ENCODE data around the gene ATP13A3.

GRCh38 chr3:194354315-194354714 is 132.5 kb downstream of the ATP13A3 start:
- TF ChIP-seq, protein P1, sequence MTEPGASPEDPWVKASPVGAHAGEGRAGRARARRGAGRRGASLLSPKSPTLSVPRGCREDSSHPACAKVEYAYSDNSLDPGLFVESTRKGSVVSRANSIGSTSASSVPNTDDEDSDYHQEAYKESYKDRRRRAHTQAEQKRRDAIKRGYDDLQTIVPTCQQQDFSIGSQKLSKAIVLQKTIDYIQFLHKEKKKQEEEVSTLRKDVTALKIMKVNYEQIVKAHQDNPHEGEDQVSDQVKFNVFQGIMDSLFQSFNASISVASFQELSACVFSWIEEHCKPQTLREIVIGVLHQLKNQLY (CRISPR knock-in tag; IDR thresholded peaks at IDR 0.05) = no peak
- TF ChIP-seq, protein P2, sequence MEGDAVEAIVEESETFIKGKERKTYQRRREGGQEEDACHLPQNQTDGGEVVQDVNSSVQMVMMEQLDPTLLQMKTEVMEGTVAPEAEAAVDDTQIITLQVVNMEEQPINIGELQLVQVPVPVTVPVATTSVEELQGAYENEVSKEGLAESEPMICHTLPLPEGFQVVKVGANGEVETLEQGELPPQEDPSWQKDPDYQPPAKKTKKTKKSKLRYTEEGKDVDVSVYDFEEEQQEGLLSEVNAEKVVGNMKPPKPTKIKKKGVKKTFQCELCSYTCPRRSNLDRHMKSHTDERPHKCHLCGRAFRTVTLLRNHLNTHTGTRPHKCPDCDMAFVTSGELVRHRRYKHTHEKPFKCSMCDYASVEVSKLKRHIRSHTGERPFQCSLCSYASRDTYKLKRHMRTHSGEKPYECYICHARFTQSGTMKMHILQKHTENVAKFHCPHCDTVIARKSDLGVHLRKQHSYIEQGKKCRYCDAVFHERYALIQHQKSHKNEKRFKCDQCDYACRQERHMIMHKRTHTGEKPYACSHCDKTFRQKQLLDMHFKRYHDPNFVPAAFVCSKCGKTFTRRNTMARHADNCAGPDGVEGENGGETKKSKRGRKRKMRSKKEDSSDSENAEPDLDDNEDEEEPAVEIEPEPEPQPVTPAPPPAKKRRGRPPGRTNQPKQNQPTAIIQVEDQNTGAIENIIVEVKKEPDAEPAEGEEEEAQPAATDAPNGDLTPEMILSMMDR (IDR thresholded peaks at IDR 0.05) = no peak

Measured in WTC11 (cell line).